Activated B cell treated with CpG ODN at 0.5 μM for 24 hours (primary cell): ENCODE results near the gene PXN. TPM values are rescaled to one million over a fixed set of nuclear protein-coding genes. Genes with fewer than 3 reads are reported as not detected.

ENCODE experiments used
- ATAC-seq: fragments of 200-7000 bp; cut with Tn5 transposase; one replicate; pipeline ENCODE4 v1.10.0; 2021; ENCODE audit warnings: low read depth, mild to moderate bottlenecking, moderate library complexity
- CTCF ChIA-PET: fragments of 350-600 bp; sonication (Branson Sonifier 250); formaldehyde crosslinking; loops from one replicate; lab custom pipeline; 2021; ENCODE audit warnings: antibody characterized with exemption; lab: Charles Lee
- POLR2A ChIA-PET: fragments of 350-600 bp; sonication (Branson Sonifier 250); formaldehyde crosslinking; loops from one replicate; lab custom pipeline; 2021; ENCODE audit warnings: antibody characterized with exemption; lab: Charles Lee
- DNase-seq: peaks from one replicate; pipeline ENCODE4 v3.0.0; 2022
- H3K27ac Mint-ChIP-seq: one replicate; pipeline ENCODE4 v1.8.0; 2020; ENCODE audit warnings: mixed read lengths
- H3K27me3 Mint-ChIP-seq: one replicate; pipeline ENCODE4 v1.8.0; 2021; ENCODE audit warnings: mixed read lengths
- H3K36me3 Mint-ChIP-seq: one replicate; pipeline ENCODE4 v1.8.0; 2021; ENCODE audit warnings: low read depth, mixed read lengths
- H3K4me1 Mint-ChIP-seq: one replicate; pipeline ENCODE4 v1.8.0; 2021; ENCODE audit warnings: mixed read lengths
- H3K4me3 Mint-ChIP-seq: one replicate; pipeline ENCODE4 v1.8.0; 2020; ENCODE audit warnings: mild to moderate bottlenecking, mixed read lengths
- H3K9me3 Mint-ChIP-seq: one replicate; pipeline ENCODE4 v1.8.0; 2020; ENCODE audit warnings: mixed read lengths
- CTCF ChIP-seq: fragments of 200-600 bp; IDR thresholded peaks from one replicate; pipeline ENCODE4 v1.8.0; 2022; ENCODE audit warnings: antibody characterized with exemption, mild to moderate bottlenecking
- intact Hi-C: fragments of 100-400 bp; cut with micrococcal nuclease; formaldehyde crosslinking; loops from one replicate; pipeline ENCODE4 v1.15.1; 2024
- total RNA-seq: library from RNA; stranded (reverse); gene quantifications from 2 replicates; pipeline ENCODE4 v1.2.3, GENCODE V29; 2022

Gene PXN
- total RNA-seq, 1 donor from 2014 or later, result 1.7 TPM

DNA sequence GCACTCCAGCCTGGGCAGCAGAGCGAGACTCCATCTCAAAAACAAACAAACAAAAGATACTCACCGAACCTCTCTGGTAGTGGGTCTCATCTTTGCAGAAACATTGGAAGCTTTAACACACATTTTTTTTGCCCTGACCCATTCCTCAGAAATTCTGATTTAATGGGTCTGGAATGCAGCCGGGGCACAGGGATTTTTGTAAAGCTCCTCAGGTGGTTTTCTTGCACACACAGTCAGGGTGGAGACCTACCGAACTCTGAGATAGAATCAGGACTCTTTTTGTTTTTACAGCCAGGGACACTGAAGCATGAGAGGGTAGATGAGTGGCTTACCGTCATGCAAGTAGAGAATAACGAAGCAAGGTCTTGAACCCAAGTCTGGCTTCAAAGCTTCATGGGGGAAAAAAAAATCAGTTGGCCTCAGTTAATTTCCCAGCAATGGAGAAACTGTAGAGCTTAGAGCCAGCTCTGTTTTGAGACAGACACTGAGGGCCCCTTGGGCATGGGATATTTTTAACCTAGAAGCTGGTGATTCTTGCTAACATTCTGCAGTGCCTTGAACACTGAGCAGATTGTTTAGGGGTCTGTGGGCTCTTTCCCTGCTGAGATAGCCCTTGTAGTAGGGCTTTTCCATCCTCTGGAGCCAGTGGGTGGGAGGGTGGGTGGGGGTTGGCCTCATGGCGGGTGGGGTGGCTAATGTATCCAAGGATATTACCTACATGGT is 21.4 kb upstream of the PXN start:
- Mint-ChIP-seq H3K4me3 (no peak overlapping the region), H3K36me3 (no peaks in the 10 kb centered on the region), H3K27me3 (peaks cover under 1% of the 10 kb centered on the region), H3K9me3 (no peaks in the 10 kb centered on the region), H3K4me1 (peaks cover 13% of the 10 kb centered on the region), H3K27ac (no peak overlapping the region)
- ChIA-PET CTCF (interaction anchor here (1.4 to 2.4 kb wide), 2 partner anchors 59 to 86 kb away, joined by 4 to 10 read pairs; partner anchors contain the start of gene RPLP0), POLR2A (interaction anchor here (0.6 kb wide), 1 partner anchor 47 kb away, joined by 4 read pairs; no protein-coding TSS in a partner anchor)
- DNase-seq (no peak), ATAC-seq (no peak)
- intact Hi-C loops, result no loop called here
- TF ChIP-seq CTCF, result no peak

- Mint-ChIP-seq H3K27me3 (peaks cover 2% of the 10 kb centered on the region), H3K27ac (no peak overlapping the region), H3K4me3 (no peak overlapping the region), H3K4me1 (no peaks in the 10 kb centered on the region), H3K36me3 (no peaks in the 10 kb centered on the region), H3K9me3 (no peaks in the 10 kb centered on the region)
- ATAC-seq (no peak), DNase-seq (no peak)
- ChIA-PET CTCF (no interaction called here), POLR2A (no interaction called here)
- intact Hi-C loops, result no loop called here
- no peak for TF ChIP-seq CTCF
Measured at GRCh38 chr12:120284381-120284780, 18.9 kb upstream of the PXN start.

DNA sequence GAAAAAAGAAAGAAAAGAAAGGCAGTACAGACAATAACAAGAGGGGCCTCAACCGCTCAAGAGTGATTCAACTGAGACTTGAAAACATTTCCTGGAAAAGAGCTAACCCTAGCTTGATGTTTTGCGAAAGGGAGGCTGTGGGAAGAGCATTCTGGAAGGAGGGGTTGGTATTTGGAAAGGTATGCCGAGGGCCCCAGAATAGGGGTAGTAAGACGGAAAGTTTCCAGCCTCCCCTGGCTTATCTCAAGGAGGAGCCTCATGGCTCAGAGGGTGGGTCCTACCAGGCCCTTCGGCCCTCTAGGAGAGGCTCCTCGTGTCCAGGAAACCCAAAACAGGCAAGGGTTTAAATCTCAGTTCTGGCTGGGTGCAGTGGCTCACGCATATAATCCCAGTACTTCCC is 17.8 kb upstream of the PXN start:
- H3K4me1 Mint-ChIP-seq, result no peaks in the 10 kb centered on the region
- ATAC-seq (no peak), DNase-seq (no peak)
- no peaks in the 10 kb centered on the region for H3K36me3 Mint-ChIP-seq
- H3K27ac Mint-ChIP-seq, result no peak overlapping the region
- H3K27me3 Mint-ChIP-seq, result peaks cover 6% of the 10 kb centered on the region
- TF ChIP-seq CTCF, result no peak
- intact Hi-C loops, result no loop called here
- no peaks in the 10 kb centered on the region for H3K9me3 Mint-ChIP-seq
- H3K4me3 Mint-ChIP-seq, result no peak overlapping the region
- ChIA-PET POLR2A (interaction anchor here (0.6 to 2.5 kb wide), 2 partner anchors 8 kb away, joined by 3 to 16 read pairs; partner anchors contain the start of gene RNU4-2), CTCF (no interaction called here)

- Mint-ChIP-seq H3K4me1 (no peaks in the 10 kb centered on the region), H3K4me3 (no peak overlapping the region), H3K9me3 (no peaks in the 10 kb centered on the region), H3K27me3 (peaks cover 7% of the 10 kb centered on the region), H3K36me3 (no peaks in the 10 kb centered on the region), H3K27ac (no peak overlapping the region)
- TF ChIP-seq CTCF, result no peak
- CTCF ChIA-PET, result interaction anchor here (1.4 kb wide), 1 partner anchor 15 kb away, joined by 3 read pairs; no protein-coding TSS in a partner anchor
- intact Hi-C loops, result no loop called here
- DNase-seq (no peak), ATAC-seq (no peak)
- POLR2A ChIA-PET, result interaction anchor here (0.8 to 1.0 kb wide), 2 partner anchors 13 to 15 kb away, joined by 3 to 5 read pairs; partner anchors contain the start of genes RNU4-1 and RNU4-2
Measured at GRCh38 chr12:120278137-120279069, 12.9 kb upstream of the PXN start.

- Mint-ChIP-seq H3K4me1 (no peaks in the 10 kb centered on the region), H3K27ac (no peak overlapping the region), H3K27me3 (peaks cover 6% of the 10 kb centered on the region), H3K36me3 (no peaks in the 10 kb centered on the region), H3K4me3 (no peak overlapping the region), H3K9me3 (no peaks in the 10 kb centered on the region)
- intact Hi-C loops, result no loop called here
- DNase-seq (no peak), ATAC-seq (no peak)
- ChIA-PET POLR2A (no interaction called here), CTCF (no interaction called here)
- no peak for TF ChIP-seq CTCF
Measured at GRCh38 chr12:120276734-120277133, 11.2 kb upstream of the PXN start.
